ENCODE measurements around the gene POLR1D. TPM values are rescaled to one million over a fixed set of nuclear protein-coding genes. Genes with fewer than 3 reads are reported as not detected.

The POLR1D gene
- total RNA-seq, 2 donors from 2014 or later, result 114 to 183 TPM

- intact Hi-C loops (cut with DNase I), result no loop called here
- Histone ChIP-seq H3K27ac (no peak overlapping the region), H3K4me1 (replicated peaks) (peaks cover 2% of the 10 kb centered on the region), H3K9me3 (no peaks in the 10 kb centered on the region), H3K4me3 (no peak overlapping the region), H3K27me3 (replicated peaks; ENCODE audit: insufficient read depth) (no peaks in the 10 kb centered on the region), H3K36me3 (no peaks in the 10 kb centered on the region)
- no peak for DNase-seq (ENCODE audit: low spot score)
- WGBS, result 82% methylated on average over 7 of the region's 7 CpGs
- TF ChIP-seq POLR2A (IDR thresholded peaks at IDR 0.05) (no peak), POLR2AphosphoS5 (IDR thresholded peaks at IDR 0.05) (no peak), CTCF (IDR thresholded peaks at IDR 0.05) (no peak)
These were observed 37.6 kb downstream of the POLR1D start for GRCh38 chr13:27659145-27659865.

GRCh38 chr13:27660511-27660910 is 38.8 kb downstream of the POLR1D start:
- intact Hi-C loops (cut with DNase I), result no loop called here
- Histone ChIP-seq H3K27me3 (replicated peaks; ENCODE audit: insufficient read depth) (no peaks in the 10 kb centered on the region), H3K36me3 (no peaks in the 10 kb centered on the region), H3K4me3 (no peak overlapping the region), H3K4me1 (replicated peaks) (peaks cover 2% of the 10 kb centered on the region), H3K9me3 (no peaks in the 10 kb centered on the region), H3K27ac (no peak overlapping the region)
- WGBS, result 94% methylated on average over 6 of the region's 6 CpGs
- no peak for DNase-seq (ENCODE audit: low spot score)
- TF ChIP-seq POLR2AphosphoS5 (IDR thresholded peaks at IDR 0.05), result no peak
- no peak for TF ChIP-seq CTCF (IDR thresholded peaks at IDR 0.05)
- TF ChIP-seq POLR2A (IDR thresholded peaks at IDR 0.05), result no peak

GRCh38 chr13:27661017-27661416 is 39.3 kb downstream of the POLR1D start:
- intact Hi-C loops (cut with DNase I), result no loop called here
- Histone ChIP-seq H3K36me3 (no peaks in the 10 kb centered on the region), H3K4me1 (replicated peaks) (peaks cover 2% of the 10 kb centered on the region), H3K9me3 (no peaks in the 10 kb centered on the region), H3K27me3 (replicated peaks; ENCODE audit: insufficient read depth) (no peaks in the 10 kb centered on the region), H3K4me3 (no peak overlapping the region), H3K27ac (no peak overlapping the region)
- DNase-seq (ENCODE audit: low spot score), result no peak
- TF ChIP-seq CTCF (IDR thresholded peaks at IDR 0.05) (no peak), POLR2AphosphoS5 (IDR thresholded peaks at IDR 0.05) (no peak), POLR2A (IDR thresholded peaks at IDR 0.05) (no peak)

GRCh38 chr13:27662738-27663470 is 41.2 kb downstream of the POLR1D start:
- TF ChIP-seq POLR2A (IDR thresholded peaks at IDR 0.05), result no peak
- TF ChIP-seq CTCF (IDR thresholded peaks at IDR 0.05), result no peak
- H3K27me3 ChIP-seq (replicated peaks; ENCODE audit: insufficient read depth), result no peaks in the 10 kb centered on the region
- H3K27ac ChIP-seq, result no peak overlapping the region
- no peak for DNase-seq (ENCODE audit: low spot score)
- intact Hi-C loops (cut with DNase I), result no loop called here
- H3K36me3 ChIP-seq, result no peaks in the 10 kb centered on the region
- WGBS, result 75% methylated on average over 2 of the region's 2 CpGs
- no peaks in the 10 kb centered on the region for H3K9me3 ChIP-seq
- H3K4me1 ChIP-seq (replicated peaks), result no peaks in the 10 kb centered on the region
- no peak overlapping the region for H3K4me3 ChIP-seq

GRCh38 chr13:27663947-27664346 is 42.3 kb downstream of the POLR1D start:
- Histone ChIP-seq H3K36me3 (no peaks in the 10 kb centered on the region), H3K4me3 (no peak overlapping the region), H3K27ac (no peak overlapping the region), H3K4me1 (replicated peaks) (no peaks in the 10 kb centered on the region), H3K27me3 (replicated peaks; ENCODE audit: insufficient read depth) (no peaks in the 10 kb centered on the region), H3K9me3 (no peaks in the 10 kb centered on the region)
- WGBS, result 79% methylated on average over 8 of the region's 8 CpGs
- TF ChIP-seq CTCF (IDR thresholded peaks at IDR 0.05), result no peak
- TF ChIP-seq POLR2AphosphoS5 (IDR thresholded peaks at IDR 0.05), result no peak
- no peak for TF ChIP-seq POLR2A (IDR thresholded peaks at IDR 0.05)
- intact Hi-C loops (cut with DNase I), result no loop called here
- DNase-seq (ENCODE audit: low spot score), result no peak

Measured in prostate gland (tissue), 2 donors.